ENCODE data around the gene DLG2.

The DLG2 gene

GRCh38 chr11:83982825-83983224 is 1644.3 kb downstream of the DLG2 start:
- DNase-seq (ENCODE audit: low read depth) = no peak

- no peak for DNase-seq (ENCODE audit: low read depth)
Observed at GRCh38 chr11:83979593-83979992, 1647.6 kb downstream of the DLG2 start.

- DNase-seq (ENCODE audit: low read depth) = no peak
Observed at GRCh38 chr11:83978942-83979341, 1648.2 kb downstream of the DLG2 start.

- no peak for DNase-seq (ENCODE audit: low read depth)
Observed at GRCh38 chr11:83976086-83976485, 1651.1 kb downstream of the DLG2 start.

GRCh38 chr11:83972536-83972935 is 1654.6 kb downstream of the DLG2 start:
- no peak for DNase-seq (ENCODE audit: low read depth)

- no peak for DNase-seq (ENCODE audit: low read depth)
Observed at GRCh38 chr11:83971063-83971462, 1656.1 kb downstream of the DLG2 start.

GRCh38 chr11:83970061-83970671 is 1657.0 kb downstream of the DLG2 start:
- DNase-seq (ENCODE audit: low read depth) = no peak

- DNase-seq (ENCODE audit: low read depth) = no peak
Observed at GRCh38 chr11:83957038-83957900, 1669.9 kb downstream of the DLG2 start.

GRCh38 chr11:83956119-83956697 is 1670.9 kb downstream of the DLG2 start:
- no peak for DNase-seq (ENCODE audit: low read depth)

GRCh38 chr11:83954780-83955179 is 1672.4 kb downstream of the DLG2 start:
- no peak for DNase-seq (ENCODE audit: low read depth)

GRCh38 chr11:83951521-83951920 is 1675.6 kb downstream of the DLG2 start:
- no peak for DNase-seq (ENCODE audit: low read depth)

GRCh38 chr11:83948200-83948599 is 1678.9 kb downstream of the DLG2 start:
- no peak for DNase-seq (ENCODE audit: low read depth)

- DNase-seq (ENCODE audit: low read depth) = no peak
Observed at GRCh38 chr11:83945976-83946375, 1681.2 kb downstream of the DLG2 start.

GRCh38 chr11:83941050-83941449 is 1686.1 kb downstream of the DLG2 start:
- DNase-seq (ENCODE audit: low read depth) = no peak

- DNase-seq (ENCODE audit: low read depth) = no peak
Observed at GRCh38 chr11:83938148-83938547, 1689.0 kb downstream of the DLG2 start.

GRCh38 chr11:83933008-83933407 is 1694.1 kb downstream of the DLG2 start:
- DNase-seq (ENCODE audit: low read depth) = no peak

GRCh38 chr11:83927422-83927821 is 1699.7 kb downstream of the DLG2 start:
- DNase-seq (ENCODE audit: low read depth) = no peak

GRCh38 chr11:83924795-83925542 is 1702.2 kb downstream of the DLG2 start:
- DNase-seq (ENCODE audit: low read depth) = no peak

- DNase-seq (ENCODE audit: low read depth) = no peak
Observed at GRCh38 chr11:83923961-83924360, 1703.2 kb downstream of the DLG2 start.

- DNase-seq (ENCODE audit: low read depth) = no peak
Observed at GRCh38 chr11:83922953-83923352, 1704.2 kb downstream of the DLG2 start.

- DNase-seq (ENCODE audit: low read depth) = no peak
Observed at GRCh38 chr11:83922318-83922717, 1704.8 kb downstream of the DLG2 start.

- no peak for DNase-seq (ENCODE audit: low read depth)
Observed at GRCh38 chr11:83921447-83922192, 1705.5 kb downstream of the DLG2 start.
